Brain microvascular endothelial cell (primary cell): Measurements from ENCODE around the gene PDCD11.

Experiments used
- DNase-seq: peaks from one replicate; pipeline ENCODE4 v3.0.0-alpha.2; 2020
- H3K27ac ChIP-seq: fragments of 250-450 bp; sonication (Bioruptor Pico); 2 replicates; pipeline ENCODE4 v1.5.1; 2020; ENCODE audit warnings: mild to moderate bottlenecking, moderate library complexity
- H3K27me3 ChIP-seq: fragments of 250-450 bp; sonication (Bioruptor Pico); replicated peaks from 2 replicates; pipeline ENCODE4 v1.5.1; 2020; ENCODE audit warnings: mild to moderate bottlenecking
- H3K36me3 ChIP-seq: fragments of 250-450 bp; sonication (Bioruptor Pico); replicated peaks from 2 replicates; pipeline ENCODE4 v1.5.1; 2020; ENCODE audit warnings: mild to moderate bottlenecking
- H3K4me3 ChIP-seq: 2 replicates; pipeline ENCODE4 v1.5.1; 2011; ENCODE audit warnings: low read depth, mild to moderate bottlenecking, control low read depth, low read length, moderate library complexity
- in situ Hi-C: cut with HindIII; loops from 2 replicates; pipeline ENCODE4 v1.10.0; 2017; ENCODE audit warnings: low sequenced_read_pairs, low pct_ligation_motif_present
- TF ChIP-seq, protein P1 (sequence below): IDR thresholded peaks from 2 replicates; pipeline ENCODE4 v1.5.1; 2011; ENCODE audit warnings: low read depth, mild to moderate bottlenecking, moderate library complexity, low read length, control low read depth, inconsistent platforms; ENCODE audit errors: missing control alignments

The PDCD11 gene

DNA sequence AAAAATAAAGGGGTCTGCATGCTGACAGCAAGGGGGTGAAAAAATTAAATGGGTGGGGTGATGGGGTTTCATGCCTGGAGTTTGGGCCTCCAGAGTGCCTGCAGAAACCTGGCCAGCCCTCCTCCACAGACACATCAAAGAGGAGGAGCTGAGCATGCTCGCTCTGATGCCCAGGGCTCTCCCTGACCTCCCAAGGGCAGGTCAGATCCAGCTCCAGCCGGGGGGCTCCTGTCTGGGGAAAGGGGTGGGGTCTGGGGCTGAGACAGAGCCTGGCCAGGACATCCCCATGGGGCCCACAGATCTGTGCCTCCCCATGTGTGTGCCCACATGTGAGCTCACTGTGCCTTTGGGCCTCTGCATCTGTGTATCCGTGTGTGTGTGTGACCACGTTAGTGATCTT lies 63.2 kb downstream of the PDCD11 start:
- no peak overlapping the region for H3K27ac ChIP-seq
- no peaks in the 10 kb centered on the region for H3K36me3 ChIP-seq
- in situ Hi-C loops, result no loop called here
- peaks cover 3% of the 10 kb centered on the region for H3K27me3 ChIP-seq
- H3K4me3 ChIP-seq, result no peak overlapping the region
- TF ChIP-seq, protein P1, sequence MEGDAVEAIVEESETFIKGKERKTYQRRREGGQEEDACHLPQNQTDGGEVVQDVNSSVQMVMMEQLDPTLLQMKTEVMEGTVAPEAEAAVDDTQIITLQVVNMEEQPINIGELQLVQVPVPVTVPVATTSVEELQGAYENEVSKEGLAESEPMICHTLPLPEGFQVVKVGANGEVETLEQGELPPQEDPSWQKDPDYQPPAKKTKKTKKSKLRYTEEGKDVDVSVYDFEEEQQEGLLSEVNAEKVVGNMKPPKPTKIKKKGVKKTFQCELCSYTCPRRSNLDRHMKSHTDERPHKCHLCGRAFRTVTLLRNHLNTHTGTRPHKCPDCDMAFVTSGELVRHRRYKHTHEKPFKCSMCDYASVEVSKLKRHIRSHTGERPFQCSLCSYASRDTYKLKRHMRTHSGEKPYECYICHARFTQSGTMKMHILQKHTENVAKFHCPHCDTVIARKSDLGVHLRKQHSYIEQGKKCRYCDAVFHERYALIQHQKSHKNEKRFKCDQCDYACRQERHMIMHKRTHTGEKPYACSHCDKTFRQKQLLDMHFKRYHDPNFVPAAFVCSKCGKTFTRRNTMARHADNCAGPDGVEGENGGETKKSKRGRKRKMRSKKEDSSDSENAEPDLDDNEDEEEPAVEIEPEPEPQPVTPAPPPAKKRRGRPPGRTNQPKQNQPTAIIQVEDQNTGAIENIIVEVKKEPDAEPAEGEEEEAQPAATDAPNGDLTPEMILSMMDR, result no peak
- no peak for DNase-seq

DNA sequence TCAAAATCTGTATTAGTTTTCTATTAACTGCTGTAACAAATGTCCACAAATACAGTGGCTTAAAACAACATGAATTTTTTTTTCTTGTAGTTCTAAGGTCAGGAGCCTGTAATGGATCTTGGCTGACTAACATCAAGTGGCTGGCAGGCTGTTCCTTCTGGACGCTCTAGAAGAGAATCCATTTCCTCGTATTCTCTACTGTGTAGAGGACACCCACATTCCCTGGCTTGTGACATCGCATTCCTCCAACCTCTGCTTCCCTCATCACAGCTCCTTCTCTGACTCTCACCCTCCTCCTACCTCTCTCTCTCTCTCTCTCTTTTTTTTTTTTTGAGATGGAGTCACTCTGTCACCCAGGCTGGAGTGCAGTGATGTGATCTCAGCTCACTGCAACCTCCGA lies 67.1 kb downstream of the PDCD11 start:
- Histone ChIP-seq H3K27ac (no peak overlapping the region), H3K36me3 (no peaks in the 10 kb centered on the region), H3K27me3 (peaks cover 3% of the 10 kb centered on the region), H3K4me3 (no peak overlapping the region)
- in situ Hi-C loops, result no loop called here
- TF ChIP-seq, protein P1, result no peak
- DNase-seq, result no peak

DNA sequence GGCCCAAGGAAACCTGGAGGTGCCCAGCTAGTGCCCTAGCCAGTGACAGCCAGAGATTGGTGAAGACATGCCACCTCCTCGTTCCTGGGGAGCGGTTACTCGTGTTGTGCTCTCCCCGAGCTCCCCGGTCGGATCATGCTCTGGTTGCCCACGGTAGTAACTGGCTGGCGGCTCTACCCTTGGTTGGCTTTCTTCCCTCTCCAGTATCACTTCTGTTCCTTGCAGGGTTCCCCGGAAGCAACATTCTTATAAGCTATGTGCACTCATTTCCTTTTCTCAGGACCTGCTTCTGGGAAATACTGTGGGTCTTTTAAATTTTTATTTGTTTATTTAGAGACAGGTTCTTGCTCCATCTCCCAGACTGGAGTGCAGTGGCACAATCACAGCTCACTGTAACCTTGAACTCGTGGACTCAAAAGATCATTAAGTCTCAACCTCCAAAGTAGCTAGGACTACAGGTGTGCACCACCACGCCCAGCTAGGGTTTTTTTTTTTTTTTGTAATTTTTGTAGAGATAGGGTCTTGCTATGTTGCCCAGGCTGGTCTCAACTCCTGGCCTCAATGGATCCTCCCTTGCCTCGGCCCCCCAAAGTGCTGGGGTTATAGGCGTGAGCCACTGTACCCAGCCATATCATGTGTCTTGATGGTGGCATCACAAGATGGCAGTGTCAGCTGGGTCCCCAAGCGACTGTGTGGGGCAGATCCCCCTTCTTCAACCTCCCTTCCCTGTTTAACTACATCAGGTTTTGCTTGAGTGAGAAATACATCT lies 69.2 kb downstream of the PDCD11 start:
- H3K4me3 ChIP-seq, result no peak overlapping the region
- DNase-seq, result no peak
- H3K36me3 ChIP-seq, result no peaks in the 10 kb centered on the region
- in situ Hi-C loops, result no loop called here
- TF ChIP-seq, protein P1, result no peak
- no peak overlapping the region for H3K27ac ChIP-seq
- peaks cover 3% of the 10 kb centered on the region for H3K27me3 ChIP-seq

DNA sequence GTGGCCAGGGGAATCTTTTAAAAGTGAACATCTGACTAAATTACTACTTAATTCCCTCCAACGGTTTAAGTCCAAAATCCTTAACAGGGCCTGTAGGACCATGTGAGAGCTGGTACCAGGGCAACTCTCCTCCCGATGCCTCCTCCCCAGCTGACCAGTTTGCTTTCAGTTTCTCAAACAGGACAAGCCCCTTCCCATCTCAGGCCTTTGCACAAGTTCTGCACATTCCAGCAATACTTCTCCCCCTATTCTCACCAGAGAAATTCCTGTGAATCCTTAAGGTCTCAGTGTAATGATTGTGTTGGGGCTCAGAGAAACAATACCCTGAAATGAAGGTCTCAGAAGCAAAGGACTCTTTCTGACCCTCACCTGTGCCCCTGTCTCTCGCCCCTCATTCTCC lies 70.3 kb downstream of the PDCD11 start:
- H3K4me3 ChIP-seq, result no peak overlapping the region
- H3K27ac ChIP-seq, result no peak overlapping the region
- in situ Hi-C loops, result no loop called here
- DNase-seq, result no peak
- no peaks in the 10 kb centered on the region for H3K36me3 ChIP-seq
- H3K27me3 ChIP-seq, result peaks cover 3% of the 10 kb centered on the region
- TF ChIP-seq, protein P1, result no peak

DNA sequence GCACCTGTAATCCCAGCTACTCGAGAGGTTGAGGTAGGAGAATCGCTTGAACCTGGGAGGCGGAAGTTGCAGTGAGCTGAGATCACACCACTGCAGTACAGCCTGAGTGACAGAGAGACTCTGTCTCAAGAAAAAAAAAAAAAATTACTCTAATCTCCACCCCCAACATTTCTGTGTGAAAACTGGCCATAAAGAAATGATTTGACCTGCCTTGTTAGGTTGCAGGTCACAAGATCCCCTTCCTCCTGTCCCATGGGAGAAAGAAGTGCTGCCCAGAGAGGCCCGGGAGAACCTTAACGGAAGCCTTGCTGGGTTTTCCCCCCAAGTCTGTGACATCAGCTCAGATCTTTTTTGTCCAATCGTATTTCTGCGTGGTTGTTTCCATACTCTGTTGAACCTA lies 71.0 kb downstream of the PDCD11 start:
- Histone ChIP-seq H3K4me3 (no peak overlapping the region), H3K36me3 (no peaks in the 10 kb centered on the region), H3K27me3 (peaks cover 3% of the 10 kb centered on the region), H3K27ac (no peak overlapping the region)
- TF ChIP-seq, protein P1, result no peak
- in situ Hi-C loops, result no loop called here
- no peak for DNase-seq

DNA sequence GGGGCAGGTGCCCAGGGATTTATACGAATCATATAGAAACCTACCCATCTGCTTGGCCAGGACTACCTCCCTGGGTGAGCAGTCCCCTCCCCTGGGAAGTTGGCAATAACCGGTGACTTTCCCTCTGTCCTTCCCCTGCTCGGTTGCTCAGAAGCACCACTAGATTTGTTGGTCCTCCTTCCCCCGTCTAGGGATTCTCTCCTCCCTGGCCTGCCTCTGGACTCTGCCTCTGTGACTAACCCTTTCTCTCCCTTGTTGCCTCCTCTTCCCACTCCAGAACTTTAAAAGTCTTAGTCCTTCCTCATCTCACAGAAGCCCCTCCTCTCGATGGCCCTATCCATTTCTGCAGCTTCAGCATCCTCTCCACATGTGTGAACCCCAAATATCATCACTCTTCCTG lies 72.8 kb downstream of the PDCD11 start:
- no peak overlapping the region for H3K27ac ChIP-seq
- DNase-seq, result no peak
- TF ChIP-seq, protein P1, result no peak
- H3K27me3 ChIP-seq, result peaks cover 3% of the 10 kb centered on the region
- no peaks in the 10 kb centered on the region for H3K36me3 ChIP-seq
- in situ Hi-C loops, result no loop called here
- H3K4me3 ChIP-seq, result no peak overlapping the region
